Astrocyte (in vitro differentiated cells and primary cell): ENCODE measurements around the gene HMHB1. TPM values are rescaled to one million over a fixed set of nuclear protein-coding genes. Genes with fewer than 3 reads are reported as not detected.
A peak's percentile ranks its signal among the peaks of the same experiment; 100 is the strongest.

Source experiments
- DNase-seq: peaks from one replicate; pipeline ENCODE4 v3.0.0-alpha.2; 2010; ENCODE audit warnings: low read depth
- FAIRE-seq: peaks from 2 replicates; lab custom pipeline; 2011; peaks lifted over from hg19 to GRCh38; lab: Jason Lieb, UNC
- H2AFZ ChIP-seq: 2 replicates; pipeline ENCODE4 v1.6.0; 2012; ENCODE audit warnings: low read depth, low read length, inconsistent platforms
- H3K27ac ChIP-seq: 2 replicates; pipeline ENCODE4 v1.5.1; 2011; ENCODE audit warnings: low read depth, low read length, inconsistent platforms
- H3K27me3 ChIP-seq: 2 replicates; pipeline ENCODE4 v1.6.0; 2011; ENCODE audit warnings: low read length, inconsistent platforms; ENCODE audit not compliant: insufficient read depth
- H3K36me3 ChIP-seq: 2 replicates; pipeline ENCODE4 v1.5.1; 2011; ENCODE audit warnings: low read length, inconsistent platforms; ENCODE audit not compliant: insufficient read depth
- H3K4me1 ChIP-seq: 2 replicates; pipeline ENCODE4 v1.5.1; 2011; ENCODE audit warnings: low read length, inconsistent platforms; ENCODE audit not compliant: insufficient read depth
- H3K4me2 ChIP-seq: 2 replicates; pipeline ENCODE4 v1.6.0; 2012; ENCODE audit warnings: low read length, inconsistent platforms
- H3K4me3 ChIP-seq: 2 replicates; pipeline ENCODE4 v1.5.1; 2011; ENCODE audit warnings: low read depth, mild to moderate bottlenecking, low read length, inconsistent platforms; ENCODE audit not compliant: insufficient read depth
- H3K79me2 ChIP-seq: 2 replicates; pipeline ENCODE4 v1.6.0; 2012; ENCODE audit warnings: mild to moderate bottlenecking, low read length, inconsistent platforms; ENCODE audit not compliant: insufficient read depth
- H3K9ac ChIP-seq: 2 replicates; pipeline ENCODE4 v1.6.0; 2012; ENCODE audit warnings: mild to moderate bottlenecking, low read length, inconsistent platforms
- H3K9me3 ChIP-seq: 2 replicates; pipeline ENCODE4 v1.5.1; 2012; ENCODE audit warnings: low read depth, mild to moderate bottlenecking, low read length, inconsistent platforms; ENCODE audit not compliant: insufficient read depth
- H4K20me1 ChIP-seq: 2 replicates; pipeline ENCODE4 v1.6.0; 2012; ENCODE audit warnings: low read length, inconsistent platforms; ENCODE audit not compliant: insufficient read depth
- H3K27ac Mint-ChIP-seq: one replicate; pipeline ENCODE4 v1.8.0; 2021; ENCODE audit warnings: mild to moderate bottlenecking, mixed read lengths; ENCODE audit not compliant: unreplicated experiment
- H3K27me3 Mint-ChIP-seq: one replicate; pipeline ENCODE4 v1.8.0; 2021; ENCODE audit warnings: low read depth, mixed read lengths; ENCODE audit not compliant: unreplicated experiment
- H3K36me3 Mint-ChIP-seq: one replicate; pipeline ENCODE4 v1.8.0; 2021; ENCODE audit warnings: low read depth, mixed read lengths; ENCODE audit not compliant: unreplicated experiment
- H3K4me1 Mint-ChIP-seq: one replicate; pipeline ENCODE4 v1.8.0; 2021; ENCODE audit warnings: low read depth, mixed read lengths; ENCODE audit not compliant: unreplicated experiment
- H3K4me3 Mint-ChIP-seq: one replicate; pipeline ENCODE4 v1.8.0; 2021; ENCODE audit warnings: mild to moderate bottlenecking, moderate library complexity, mixed read lengths; ENCODE audit not compliant: unreplicated experiment
- H3K9me3 Mint-ChIP-seq: one replicate; pipeline ENCODE4 v1.8.0; 2021; ENCODE audit warnings: mild to moderate bottlenecking, mixed read lengths; ENCODE audit not compliant: unreplicated experiment
- EZH2 ChIP-seq: IDR thresholded peaks from 2 replicates; pipeline ENCODE4 v1.6.1; 2012; ENCODE audit warnings: mild to moderate bottlenecking, low read length, inconsistent platforms; ENCODE audit not compliant: insufficient read depth
- total RNA-seq: library from RNA; stranded (reverse); gene quantifications from 2 replicates; pipeline ENCODE4 v1.2.1, GENCODE V29; 2021
- TF ChIP-seq, protein P1 (sequence below): IDR thresholded peaks from 2 replicates; pipeline ENCODE4 v1.5.1; 2011; ENCODE audit warnings: low read depth, mild to moderate bottlenecking, inconsistent platforms, low read length, moderate library complexity; ENCODE audit not compliant: insufficient read depth

Gene HMHB1
- total RNA-seq, 1 donor from 2014 or later: not detected

DNA sequence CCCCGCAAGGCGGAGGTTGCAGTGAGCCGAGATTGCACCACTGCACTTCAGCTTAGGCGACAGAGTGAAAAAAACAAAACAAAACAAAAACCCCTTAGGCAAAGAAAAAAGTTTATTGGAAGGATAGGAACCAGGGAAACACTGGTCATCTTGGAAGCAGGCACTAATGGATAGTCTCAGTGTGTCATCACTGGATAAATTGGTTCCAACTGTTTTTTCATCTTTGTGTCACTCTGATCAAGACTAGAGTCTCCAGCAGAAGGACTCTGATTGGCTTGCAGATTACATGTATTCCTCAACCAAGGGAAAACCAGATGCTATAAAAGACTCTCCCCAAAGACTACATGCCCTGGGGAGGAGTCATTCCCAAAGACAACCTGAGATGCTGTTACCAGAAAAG lies 35.0 kb upstream of the HMHB1 start:
- no peaks in the 10 kb centered on the region for H3K79me2 ChIP-seq
- no peaks in the 10 kb centered on the region for H4K20me1 ChIP-seq
- DNase-seq (no peak), FAIRE-seq (no peak)
- no peak overlapping the region for H2AFZ ChIP-seq
- Mint-ChIP-seq H3K27me3 (no peaks in the 10 kb centered on the region), H3K4me1 (peaks cover 10% of the 10 kb centered on the region), H3K36me3 (no peaks in the 10 kb centered on the region), H3K27ac (no peak overlapping the region), H3K9me3 (peaks cover 2% of the 10 kb centered on the region), H3K4me3 (no peak overlapping the region)
- no peak overlapping the region for H3K4me3 ChIP-seq
- H3K9me3 ChIP-seq: no peaks in the 10 kb centered on the region
- H3K27me3 ChIP-seq: no peaks in the 10 kb centered on the region
- no peaks in the 10 kb centered on the region for H3K36me3 ChIP-seq
- no peak for TF ChIP-seq EZH2
- TF ChIP-seq, protein P1, sequence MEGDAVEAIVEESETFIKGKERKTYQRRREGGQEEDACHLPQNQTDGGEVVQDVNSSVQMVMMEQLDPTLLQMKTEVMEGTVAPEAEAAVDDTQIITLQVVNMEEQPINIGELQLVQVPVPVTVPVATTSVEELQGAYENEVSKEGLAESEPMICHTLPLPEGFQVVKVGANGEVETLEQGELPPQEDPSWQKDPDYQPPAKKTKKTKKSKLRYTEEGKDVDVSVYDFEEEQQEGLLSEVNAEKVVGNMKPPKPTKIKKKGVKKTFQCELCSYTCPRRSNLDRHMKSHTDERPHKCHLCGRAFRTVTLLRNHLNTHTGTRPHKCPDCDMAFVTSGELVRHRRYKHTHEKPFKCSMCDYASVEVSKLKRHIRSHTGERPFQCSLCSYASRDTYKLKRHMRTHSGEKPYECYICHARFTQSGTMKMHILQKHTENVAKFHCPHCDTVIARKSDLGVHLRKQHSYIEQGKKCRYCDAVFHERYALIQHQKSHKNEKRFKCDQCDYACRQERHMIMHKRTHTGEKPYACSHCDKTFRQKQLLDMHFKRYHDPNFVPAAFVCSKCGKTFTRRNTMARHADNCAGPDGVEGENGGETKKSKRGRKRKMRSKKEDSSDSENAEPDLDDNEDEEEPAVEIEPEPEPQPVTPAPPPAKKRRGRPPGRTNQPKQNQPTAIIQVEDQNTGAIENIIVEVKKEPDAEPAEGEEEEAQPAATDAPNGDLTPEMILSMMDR: no peak
- no peak overlapping the region for H3K27ac ChIP-seq
- H3K9ac ChIP-seq: no peak overlapping the region
- peaks cover 2% of the 10 kb centered on the region for H3K4me1 ChIP-seq
- H3K4me2 ChIP-seq: no peak overlapping the region

DNA sequence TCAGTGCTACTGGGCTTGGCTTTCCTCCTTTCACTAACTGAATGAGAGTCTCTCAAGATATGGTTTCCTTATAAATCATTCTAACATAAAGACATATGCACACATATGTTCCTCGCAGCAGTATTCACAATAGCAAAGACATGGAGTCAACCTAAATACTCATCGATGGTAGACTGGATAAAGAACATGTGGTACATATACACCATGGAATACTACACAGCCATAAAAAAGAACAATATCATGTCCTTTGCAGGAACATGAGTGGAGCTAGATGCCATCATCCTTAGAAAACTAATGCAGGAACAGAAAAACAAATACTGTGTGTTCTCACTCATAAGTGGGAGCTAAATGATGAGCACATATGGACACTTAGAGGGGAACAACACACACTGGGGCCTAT lies 32.5 kb upstream of the HMHB1 start:
- TF ChIP-seq, protein P1: no peak
- TF ChIP-seq EZH2: no peak
- H3K36me3 Mint-ChIP-seq: no peaks in the 10 kb centered on the region
- no peaks in the 10 kb centered on the region for H4K20me1 ChIP-seq
- DNase-seq (no peak), FAIRE-seq (no peak)
- no peaks in the 10 kb centered on the region for H3K27me3 ChIP-seq
- H3K4me1 ChIP-seq: peaks cover 2% of the 10 kb centered on the region
- H3K4me3 Mint-ChIP-seq: no peak overlapping the region
- H3K27ac ChIP-seq: no peak overlapping the region
- no peak overlapping the region for H3K4me2 ChIP-seq
- H3K9me3 Mint-ChIP-seq: peaks cover 2% of the 10 kb centered on the region
- H3K9ac ChIP-seq: no peak overlapping the region
- no peaks in the 10 kb centered on the region for H3K27me3 Mint-ChIP-seq
- no peak overlapping the region for H3K27ac Mint-ChIP-seq
- H2AFZ ChIP-seq: no peak overlapping the region
- H3K79me2 ChIP-seq: no peaks in the 10 kb centered on the region
- no peaks in the 10 kb centered on the region for H3K9me3 ChIP-seq
- peaks cover 12% of the 10 kb centered on the region for H3K4me1 Mint-ChIP-seq
- no peak overlapping the region for H3K4me3 ChIP-seq
- H3K36me3 ChIP-seq: no peaks in the 10 kb centered on the region

DNA sequence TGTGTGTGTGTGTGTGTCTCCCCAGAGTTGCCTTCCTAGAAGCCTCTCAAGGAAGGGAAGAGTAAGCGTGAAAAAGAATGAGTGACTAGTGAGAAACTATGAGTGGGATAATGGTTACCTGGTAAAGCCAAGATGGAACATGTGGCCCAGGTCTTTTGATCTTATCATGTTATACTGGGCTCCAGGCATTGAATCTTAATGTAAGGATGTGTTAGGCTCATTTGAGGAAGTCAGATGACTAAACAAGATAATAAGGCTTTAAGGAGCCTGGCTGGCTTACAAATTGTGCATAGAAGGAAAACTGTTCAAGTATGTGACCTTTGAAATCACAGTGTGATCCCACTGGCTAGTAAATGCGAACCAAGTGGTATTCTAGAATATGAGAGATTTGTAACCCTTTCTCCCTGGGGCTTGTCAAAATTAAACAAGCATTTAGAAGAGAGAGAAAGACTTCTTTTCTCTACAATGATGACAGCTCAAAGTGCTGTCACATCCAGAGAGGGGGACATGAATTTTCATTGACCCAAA lies 29.9 kb upstream of the HMHB1 start:
- Mint-ChIP-seq H3K27me3 (no peaks in the 10 kb centered on the region), H3K4me3 (no peak overlapping the region), H3K27ac (no peak overlapping the region), H3K4me1 (peaks cover 12% of the 10 kb centered on the region), H3K9me3 (peaks cover 2% of the 10 kb centered on the region), H3K36me3 (no peaks in the 10 kb centered on the region)
- Histone ChIP-seq H3K27ac (no peak overlapping the region), H2AFZ (no peak overlapping the region), H3K27me3 (no peaks in the 10 kb centered on the region), H3K4me2 (no peak overlapping the region), H3K9me3 (no peaks in the 10 kb centered on the region), H3K79me2 (no peaks in the 10 kb centered on the region), H4K20me1 (no peaks in the 10 kb centered on the region), H3K36me3 (no peaks in the 10 kb centered on the region), H3K4me3 (no peak overlapping the region), H3K4me1 (no peaks in the 10 kb centered on the region), H3K9ac (no peak overlapping the region)
- FAIRE-seq (peak; percentile 34), DNase-seq (no peak)
- TF ChIP-seq, protein P1: no peak
- no peak for TF ChIP-seq EZH2
